Colonic mucosa (tissue), 4 donors: ENCODE results near the gene PPP1R9B. TPM values are rescaled to one million over a fixed set of nuclear protein-coding genes. Genes with fewer than 3 reads are reported as not detected.

Experiments
- DNase-seq: peaks from one replicate; pipeline ENCODE4 v3.0.0-alpha.2; 2020
- H3K27ac ChIP-seq: fragments of 200-600 bp; one replicate; pipeline ENCODE4 v1.8.0; 2021
- H3K27me3 ChIP-seq: fragments of 200-600 bp; one replicate; pipeline ENCODE4 v1.8.0; 2021
- H3K36me3 ChIP-seq: fragments of 200-600 bp; one replicate; pipeline ENCODE4 v1.8.0; 2021
- H3K4me1 ChIP-seq: fragments of 200-600 bp; one replicate; pipeline ENCODE4 v1.8.0; 2021; ENCODE audit warnings: mild to moderate bottlenecking
- H3K4me3 ChIP-seq: fragments of 200-600 bp; one replicate; pipeline ENCODE4 v1.8.0; 2021
- H3K9ac ChIP-seq, 2 donors: one replicate each; pipeline ENCODE4 v1.7.0; 2013; ENCODE audit warnings: control low read depth in 2 of 2, low read depth in 2 of 2, low read length in 2 of 2
- H3K9me3 ChIP-seq: fragments of 200-600 bp; one replicate; pipeline ENCODE4 v1.8.0; 2021
- intact Hi-C: fragments of 100-400 bp; cut with DNase I; formaldehyde crosslinking; loops from one replicate; pipeline ENCODE4 v1.14.1; 2022
- total RNA-seq, 2 donors: library from RNA; stranded (reverse); fragmentation: NEBNext Ultra II Directional in 1 of 2; extraction: Animal tissue kit (Norgen Biotek cat#: 25700) in 1 of 2; gene quantifications; one replicate each; pipeline ENCODE4 v1.2.1, GENCODE V29; 2021
- TF ChIP-seq, protein P1 (sequence below): fragments of 200-600 bp; IDR thresholded peaks from one replicate; pipeline ENCODE4 v1.8.0; 2022; ENCODE audit warnings: antibody characterized with exemption, mild to moderate bottlenecking
- donor health status: healthy.
- donor health status: DM: no; HTN: no; CAD: no.
- donor health status: DM: no; HTN: no; CAD: no.

The PPP1R9B gene
- total RNA-seq, 2 donors from 2014 or later: 36.6 to 43.2 TPM

DNA sequence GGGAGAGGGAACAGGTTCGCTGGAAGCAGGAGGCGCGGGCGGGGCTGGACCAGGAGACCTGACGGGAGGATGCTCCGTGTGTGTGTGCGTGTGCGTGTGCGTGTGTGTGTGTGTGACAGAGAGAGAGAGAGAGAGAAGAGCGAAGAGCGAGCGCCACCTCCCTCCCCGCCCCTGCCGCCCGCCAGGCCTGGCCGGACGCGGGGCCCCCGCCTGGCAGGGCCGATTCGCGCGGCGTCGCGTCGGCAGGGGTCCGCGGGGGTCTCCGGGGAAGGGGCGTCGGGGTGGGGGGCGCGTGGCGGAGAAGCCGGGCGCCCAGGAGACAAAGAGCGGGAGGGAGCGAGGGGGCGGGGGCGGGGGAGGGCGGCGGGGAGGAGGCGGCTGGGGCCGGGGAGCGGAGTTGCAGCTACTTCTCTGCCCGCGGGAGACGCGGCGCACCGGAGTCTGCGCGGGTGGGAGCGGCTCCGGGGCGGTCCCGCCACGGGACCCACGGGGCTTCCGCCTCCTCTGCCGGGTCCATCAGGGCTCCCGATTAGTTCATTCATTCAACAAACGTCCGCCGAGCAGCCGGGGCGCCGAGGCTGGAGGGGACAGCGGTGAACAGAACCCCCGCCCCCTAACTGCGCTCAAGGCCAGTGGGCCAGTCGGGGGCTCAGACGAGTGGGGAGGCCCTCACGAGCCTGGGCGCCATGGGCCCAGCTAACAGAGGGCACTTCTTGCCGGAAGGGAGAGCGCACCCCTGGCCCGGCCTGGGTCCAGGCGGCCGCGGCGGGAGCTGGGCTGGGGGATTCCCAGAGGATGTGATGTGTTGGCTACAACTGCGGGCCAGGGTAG, 20.5 kb downstream of the PPP1R9B start, which contains the start of gene SAMD14:
SAMD14 (minus strand) TSS at position 433 of the 831 bp plus-strand sequence. CDS start 5,201 bp downstream, outside the sequence.
- Histone ChIP-seq H3K4me3 (peak within 1 kb of the TSS; percentile 33), H3K9me3 (no peaks in the 10 kb centered on the region), H3K27ac (no peak within 1 kb of the TSS), H3K4me1 (peaks cover 10% of the 10 kb centered on the region), H3K36me3 (no peaks in the 10 kb centered on the region), H3K9ac (peak within 1 kb of the TSS in 1 of 2 donors; percentile 67), H3K27me3 (peaks cover 16% of the 10 kb centered on the region)
- TF ChIP-seq, protein P1, sequence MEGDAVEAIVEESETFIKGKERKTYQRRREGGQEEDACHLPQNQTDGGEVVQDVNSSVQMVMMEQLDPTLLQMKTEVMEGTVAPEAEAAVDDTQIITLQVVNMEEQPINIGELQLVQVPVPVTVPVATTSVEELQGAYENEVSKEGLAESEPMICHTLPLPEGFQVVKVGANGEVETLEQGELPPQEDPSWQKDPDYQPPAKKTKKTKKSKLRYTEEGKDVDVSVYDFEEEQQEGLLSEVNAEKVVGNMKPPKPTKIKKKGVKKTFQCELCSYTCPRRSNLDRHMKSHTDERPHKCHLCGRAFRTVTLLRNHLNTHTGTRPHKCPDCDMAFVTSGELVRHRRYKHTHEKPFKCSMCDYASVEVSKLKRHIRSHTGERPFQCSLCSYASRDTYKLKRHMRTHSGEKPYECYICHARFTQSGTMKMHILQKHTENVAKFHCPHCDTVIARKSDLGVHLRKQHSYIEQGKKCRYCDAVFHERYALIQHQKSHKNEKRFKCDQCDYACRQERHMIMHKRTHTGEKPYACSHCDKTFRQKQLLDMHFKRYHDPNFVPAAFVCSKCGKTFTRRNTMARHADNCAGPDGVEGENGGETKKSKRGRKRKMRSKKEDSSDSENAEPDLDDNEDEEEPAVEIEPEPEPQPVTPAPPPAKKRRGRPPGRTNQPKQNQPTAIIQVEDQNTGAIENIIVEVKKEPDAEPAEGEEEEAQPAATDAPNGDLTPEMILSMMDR: no peak
- DNase-seq: no peak
- intact Hi-C loops: no loop called here

DNA sequence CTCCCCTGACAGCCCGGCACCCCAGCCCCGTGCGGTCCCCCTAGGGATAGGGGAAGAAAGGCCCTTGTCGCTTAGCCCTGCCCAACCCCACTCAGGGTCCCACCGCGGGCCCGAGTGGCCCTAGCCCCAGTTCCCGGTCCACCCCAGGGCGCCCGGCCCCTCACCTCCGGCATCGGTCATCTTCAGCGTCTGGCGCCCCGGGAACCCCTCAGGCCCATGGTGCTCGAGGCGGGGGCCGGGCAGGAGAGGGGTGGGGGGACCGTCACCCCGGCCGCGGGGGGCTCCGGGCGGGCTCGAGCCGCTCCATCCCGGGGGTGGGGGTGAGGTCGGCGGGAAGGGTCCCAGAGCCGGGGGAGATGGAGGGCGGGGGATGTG, 21.1 kb downstream of the PPP1R9B start:
- Histone ChIP-seq H3K4me1 (peaks cover 10% of the 10 kb centered on the region), H3K9ac (no peak overlapping the region), H3K4me3 (peak overlapping the region; percentile 33), H3K27ac (no peak overlapping the region), H3K27me3 (peaks cover 16% of the 10 kb centered on the region), H3K9me3 (no peaks in the 10 kb centered on the region), H3K36me3 (no peaks in the 10 kb centered on the region)
- TF ChIP-seq, protein P1: no peak
- intact Hi-C loops: no loop called here
- no peak for DNase-seq

DNA sequence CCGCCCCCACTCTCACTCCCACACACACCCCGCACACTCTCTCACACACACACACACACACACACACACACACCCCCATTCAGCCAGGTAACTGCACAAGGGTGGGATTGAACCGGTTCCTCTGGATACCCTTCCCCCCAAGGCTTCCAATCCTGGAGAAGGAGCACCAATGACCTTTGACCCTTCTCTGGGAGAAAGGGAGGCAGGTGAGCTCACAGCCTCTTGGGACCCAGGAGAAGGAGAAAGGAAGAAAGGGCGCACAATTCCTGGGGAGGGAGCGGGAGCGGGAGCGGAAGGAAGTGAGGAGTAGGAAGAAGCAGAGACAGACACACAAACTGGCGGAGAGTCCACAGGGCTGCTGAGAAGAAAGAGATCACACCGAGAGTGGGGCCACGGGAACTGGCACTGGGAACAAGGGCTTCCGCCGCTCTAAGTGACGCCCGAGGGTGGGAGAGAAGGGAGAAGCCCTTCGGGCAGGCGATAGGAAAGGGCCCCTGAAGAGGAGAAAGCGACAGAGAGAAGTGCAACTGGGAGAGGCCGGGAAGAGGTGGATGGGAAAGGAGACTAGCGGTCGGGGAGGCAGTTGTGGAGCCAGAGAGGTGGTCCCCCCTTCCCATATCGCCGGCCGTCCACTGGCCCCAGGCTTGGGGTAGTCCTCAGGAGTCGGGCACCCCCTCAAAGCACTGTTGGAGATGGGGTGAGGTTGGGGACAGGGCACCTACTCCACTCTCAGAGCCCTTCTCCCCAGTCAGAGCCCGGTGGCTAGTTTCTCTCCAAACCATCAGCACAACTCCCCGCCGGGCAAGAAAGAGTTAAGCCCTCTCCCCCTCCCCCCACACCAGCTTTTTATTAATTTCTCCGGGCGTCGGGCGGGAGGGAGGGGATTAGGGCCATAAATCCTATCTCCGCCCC, 21.8 kb downstream of the PPP1R9B start:
- Histone ChIP-seq H3K4me1 (peaks cover 10% of the 10 kb centered on the region), H3K9me3 (no peaks in the 10 kb centered on the region), H3K27me3 (peaks cover 16% of the 10 kb centered on the region), H3K36me3 (no peaks in the 10 kb centered on the region), H3K9ac (peak overlapping the region in 1 of 2 donors; percentile 67), H3K27ac (no peak overlapping the region), H3K4me3 (peak overlapping the region; percentile 33)
- DNase-seq: no peak
- TF ChIP-seq, protein P1: no peak
- intact Hi-C loops: no loop called here

DNA sequence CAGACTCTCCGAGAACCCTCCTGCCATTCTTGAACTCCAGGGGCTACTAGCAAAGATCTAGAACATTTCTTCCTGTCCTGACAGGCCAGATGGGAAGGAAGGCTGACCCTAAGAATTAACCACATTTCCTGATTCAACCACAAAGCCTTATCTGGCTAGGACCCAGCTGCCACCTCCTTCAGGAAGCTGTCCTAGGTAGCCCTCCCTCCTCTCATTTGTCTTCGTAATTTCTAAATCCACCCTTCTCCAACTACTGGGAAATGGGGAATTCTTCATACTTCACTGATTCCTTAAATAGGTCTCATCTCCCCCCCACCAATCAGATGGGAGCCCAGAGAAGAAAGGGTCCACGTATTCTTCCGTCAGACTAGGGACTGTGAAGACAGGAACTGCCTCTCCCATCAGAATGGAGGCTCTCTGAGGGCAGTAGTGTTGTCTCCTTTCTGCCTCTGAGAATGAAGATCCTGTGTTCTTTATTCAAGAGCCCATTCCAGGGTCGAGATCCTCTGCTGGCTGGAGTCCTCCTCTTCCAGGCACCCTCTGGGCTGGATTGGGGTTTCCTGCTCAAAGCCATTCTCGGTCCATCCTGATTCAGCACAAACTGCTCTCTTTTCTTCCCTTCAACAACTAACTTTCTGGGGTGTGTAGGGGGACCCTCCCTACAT, 22.6 kb downstream of the PPP1R9B start:
- Histone ChIP-seq H3K27ac (no peak overlapping the region), H3K9ac (no peak overlapping the region), H3K27me3 (peaks cover 16% of the 10 kb centered on the region), H3K9me3 (no peaks in the 10 kb centered on the region), H3K4me1 (peaks cover 10% of the 10 kb centered on the region), H3K36me3 (no peaks in the 10 kb centered on the region), H3K4me3 (no peak overlapping the region)
- TF ChIP-seq, protein P1: no peak
- intact Hi-C loops: no loop called here
- DNase-seq: no peak

DNA sequence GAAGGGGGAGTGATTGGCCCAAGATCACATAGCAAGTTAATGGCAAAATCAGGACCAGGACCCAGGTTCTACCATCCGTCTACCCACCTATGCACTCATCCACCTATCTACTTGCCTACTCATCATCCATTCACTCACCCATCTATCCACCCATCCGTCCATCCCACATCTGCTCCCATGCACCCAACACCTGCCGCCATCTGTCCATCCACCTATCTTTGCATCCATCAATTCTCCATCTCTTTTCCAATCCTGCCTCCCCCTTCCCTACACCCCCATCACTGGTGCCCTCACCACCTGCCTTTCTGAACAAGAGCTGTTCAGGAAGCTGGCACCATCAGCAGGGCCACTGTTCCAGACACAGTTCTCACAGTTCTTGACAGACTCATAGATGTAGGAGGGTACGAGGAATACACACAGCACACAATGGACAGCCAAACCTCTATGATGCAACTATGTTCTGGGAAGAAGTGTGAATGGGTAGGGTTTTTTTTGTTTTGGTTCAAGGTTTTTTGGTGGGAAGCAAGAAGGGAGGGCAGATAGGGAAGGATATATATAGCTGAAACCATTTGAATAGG, 25.0 kb downstream of the PPP1R9B start:
- Histone ChIP-seq H3K4me1 (peaks cover 10% of the 10 kb centered on the region), H3K36me3 (no peaks in the 10 kb centered on the region), H3K27ac (no peak overlapping the region), H3K9ac (no peak overlapping the region), H3K4me3 (no peak overlapping the region), H3K9me3 (no peaks in the 10 kb centered on the region), H3K27me3 (peaks cover 16% of the 10 kb centered on the region)
- no peak for DNase-seq
- TF ChIP-seq, protein P1: no peak
- intact Hi-C loops: no loop called here
